DMS114 treated with DMSO at 0.1 percent for 48 hours (cell line): ENCODE data around the gene CNOT10.

Experiments
- DNase-seq: peaks from one replicate; lab custom pipeline; 2025; ENCODE audit not compliant: unreplicated experiment; lab: John Stamatoyannopoulos, UW

The CNOT10 gene

DNA sequence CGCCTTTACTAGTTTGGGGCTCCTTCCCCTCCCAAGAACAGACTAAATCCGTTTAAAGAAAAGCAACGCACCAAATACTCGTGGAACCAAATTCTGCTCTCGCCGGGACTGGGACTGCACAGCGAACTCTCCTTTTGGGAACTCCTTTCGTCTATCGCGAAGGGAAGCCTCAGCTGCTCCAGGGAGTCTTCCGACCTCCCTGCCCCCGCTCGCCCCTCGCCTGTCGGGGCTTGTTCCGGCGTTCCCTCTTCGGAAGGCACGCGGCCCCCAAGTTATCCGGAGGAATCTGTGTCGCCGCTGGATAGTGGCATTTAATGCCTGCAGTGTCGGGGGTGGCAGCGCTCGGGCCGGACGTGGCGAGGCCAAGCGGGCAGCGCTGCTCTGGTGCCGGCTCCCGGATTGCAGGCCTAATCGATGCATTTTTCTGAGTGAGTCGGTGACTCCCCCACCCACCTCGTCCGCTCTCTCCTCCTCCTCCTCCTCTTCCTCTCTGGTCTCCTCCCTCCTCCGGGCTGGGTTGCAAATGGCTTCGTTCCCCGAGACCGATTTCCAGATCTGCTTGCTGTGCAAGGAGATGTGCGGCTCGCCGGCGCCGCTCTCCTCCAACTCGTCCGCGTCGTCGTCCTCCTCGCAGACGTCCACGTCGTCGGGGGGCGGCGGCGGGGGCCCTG is 132.7 kb downstream of the CNOT10 start, which contains the start of gene TRIM71:
Gene TRIM71, plus strand, starts transcription at position 440 of the 671 bp plus-strand sequence. Its CDS starts 84 bp downstream, at position 524.
- no peak for DNase-seq

DNA sequence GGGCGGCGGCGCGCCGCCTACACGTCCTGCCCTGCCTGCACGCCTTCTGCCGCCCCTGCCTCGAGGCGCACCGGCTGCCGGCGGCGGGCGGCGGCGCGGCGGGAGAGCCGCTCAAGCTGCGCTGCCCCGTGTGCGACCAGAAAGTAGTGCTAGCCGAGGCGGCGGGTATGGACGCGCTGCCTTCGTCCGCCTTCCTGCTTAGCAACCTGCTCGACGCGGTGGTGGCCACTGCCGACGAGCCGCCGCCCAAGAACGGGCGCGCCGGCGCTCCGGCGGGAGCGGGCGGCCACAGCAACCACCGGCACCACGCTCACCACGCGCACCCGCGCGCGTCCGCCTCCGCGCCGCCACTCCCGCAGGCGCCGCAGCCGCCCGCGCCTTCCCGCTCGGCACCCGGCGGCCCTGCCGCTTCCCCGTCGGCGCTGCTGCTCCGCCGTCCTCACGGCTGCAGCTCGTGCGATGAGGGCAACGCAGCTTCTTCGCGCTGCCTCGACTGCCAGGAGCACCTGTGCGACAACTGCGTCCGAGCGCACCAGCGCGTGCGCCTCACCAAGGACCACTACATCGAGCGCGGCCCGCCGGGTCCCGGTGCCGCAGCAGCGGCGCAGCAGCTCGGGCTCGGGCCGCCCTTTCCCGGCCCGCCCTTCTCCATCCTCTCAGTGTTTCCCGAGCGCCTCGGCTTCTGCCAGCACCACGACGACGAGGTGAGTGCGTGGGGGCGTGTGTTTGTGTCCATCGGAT is 133.4 kb downstream of the CNOT10 start:
- DNase-seq: no peak

DNA sequence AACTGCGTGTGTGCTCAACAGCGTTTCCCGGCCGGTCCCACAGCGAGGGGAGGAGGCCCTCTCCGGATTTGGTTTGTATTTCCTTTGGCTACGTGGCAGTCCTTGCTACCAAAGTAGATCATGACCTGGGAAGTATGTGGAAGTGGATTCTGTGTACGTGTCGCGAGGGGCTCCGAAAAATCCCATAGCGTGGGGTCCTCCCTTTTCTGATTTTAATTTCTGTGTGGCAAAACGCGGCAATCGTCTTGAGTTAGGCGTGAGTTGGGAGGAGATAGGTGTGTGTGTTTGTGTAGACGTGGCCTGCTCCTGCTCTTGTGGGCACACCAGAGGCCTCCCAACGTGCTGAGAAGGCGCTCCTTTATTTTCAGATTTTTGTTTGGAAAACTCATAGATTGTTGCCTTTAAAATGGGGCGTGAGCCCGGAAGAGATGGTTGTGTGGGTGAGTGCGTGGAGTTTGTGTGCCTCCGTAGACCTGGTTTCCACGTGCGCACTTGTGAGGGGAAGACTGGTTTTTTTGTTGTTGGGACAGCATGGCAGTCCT is 134.1 kb downstream of the CNOT10 start:
- DNase-seq: no peak

DNA sequence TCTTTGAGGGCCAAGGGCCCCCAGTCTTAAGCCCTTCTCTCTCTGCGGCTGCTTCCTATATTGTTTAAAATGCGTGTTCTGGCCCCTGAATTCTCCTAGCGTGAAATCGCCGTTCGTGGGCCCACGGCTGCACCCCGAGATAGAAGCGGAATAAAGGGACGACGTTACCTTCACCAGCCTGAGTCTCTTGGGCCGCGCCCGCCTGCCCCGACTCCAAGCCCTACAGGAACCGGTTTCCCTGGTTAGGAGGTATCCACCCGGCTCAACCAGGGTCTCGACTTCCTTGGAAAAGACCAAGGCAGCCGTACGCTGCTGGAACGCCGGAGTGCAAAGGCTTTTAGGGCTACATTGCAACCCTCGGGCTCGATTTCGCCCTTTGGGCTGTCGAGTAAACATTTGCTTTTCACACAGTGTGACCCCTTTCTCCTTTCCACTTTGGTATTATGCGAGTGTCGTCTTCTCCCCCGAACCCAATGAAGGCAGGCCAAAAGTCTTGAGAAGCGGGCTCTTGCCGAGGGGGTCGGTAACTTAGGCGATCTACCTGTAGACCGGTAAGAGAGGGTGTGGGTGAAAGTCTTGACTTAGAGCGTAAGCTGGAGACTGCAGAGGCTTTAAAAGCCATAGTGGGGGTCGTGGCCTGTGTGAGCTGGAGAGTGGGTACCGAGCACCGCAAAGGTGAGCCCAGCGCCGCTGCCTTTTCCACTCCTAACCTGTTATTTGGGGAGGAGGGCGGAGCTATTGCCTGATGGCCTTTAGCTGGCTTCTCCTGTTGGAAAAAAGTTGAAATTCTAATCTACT is 134.8 kb downstream of the CNOT10 start:
- no peak for DNase-seq

DNA sequence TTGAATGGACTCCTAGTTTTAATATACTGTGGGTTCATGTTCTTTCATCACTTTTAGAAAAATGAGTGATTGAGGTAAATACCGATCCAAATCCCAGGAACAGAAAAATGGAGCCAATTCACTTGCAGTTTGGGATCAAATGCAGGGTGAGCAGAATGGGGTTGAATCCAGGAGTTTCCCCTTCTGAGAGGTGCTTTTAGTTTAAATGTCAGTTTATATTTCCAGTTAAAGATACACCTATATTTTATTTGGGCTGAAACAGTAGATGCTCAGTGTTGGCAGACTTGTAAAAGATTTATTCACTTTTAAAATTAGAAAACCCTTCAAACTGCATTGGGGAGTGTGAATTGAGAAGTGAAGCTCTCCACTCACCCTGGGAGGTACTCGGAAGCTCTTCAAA is 135.4 kb downstream of the CNOT10 start:
- no peak for DNase-seq

DNA sequence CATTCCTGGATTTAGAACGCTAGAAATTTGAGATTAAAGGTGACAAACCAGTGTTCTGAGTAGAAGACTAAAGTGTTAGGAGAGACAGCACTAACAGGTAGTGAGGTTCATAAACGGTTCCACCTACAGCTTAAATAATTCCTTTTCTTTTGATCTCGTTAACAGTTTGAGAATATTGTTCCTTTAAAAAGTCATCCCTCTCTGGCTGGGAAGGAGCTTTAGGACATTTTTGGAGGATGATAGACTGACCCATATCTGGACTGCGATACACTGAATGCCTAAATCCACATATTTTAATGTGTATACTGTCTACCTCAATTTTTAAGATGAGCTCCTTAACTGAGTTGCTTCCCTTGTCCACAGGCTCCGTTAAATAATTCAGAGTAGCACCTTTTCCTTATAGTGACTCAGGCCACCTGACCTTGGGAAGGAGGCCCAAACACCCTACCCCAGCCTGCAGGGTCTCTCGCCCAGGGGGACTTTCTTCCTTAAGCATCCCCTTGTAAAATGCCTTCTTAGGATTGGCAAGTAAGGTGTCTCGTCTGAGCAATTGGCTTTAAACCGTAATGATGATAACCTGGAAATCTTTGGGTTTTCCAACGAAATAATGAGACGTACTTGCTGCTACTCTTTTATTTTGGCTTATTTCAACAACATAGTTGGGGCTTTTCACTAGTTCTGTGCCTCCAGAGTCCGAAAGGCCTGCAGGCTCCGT is 136.1 kb downstream of the CNOT10 start:
- DNase-seq: no peak

DNA sequence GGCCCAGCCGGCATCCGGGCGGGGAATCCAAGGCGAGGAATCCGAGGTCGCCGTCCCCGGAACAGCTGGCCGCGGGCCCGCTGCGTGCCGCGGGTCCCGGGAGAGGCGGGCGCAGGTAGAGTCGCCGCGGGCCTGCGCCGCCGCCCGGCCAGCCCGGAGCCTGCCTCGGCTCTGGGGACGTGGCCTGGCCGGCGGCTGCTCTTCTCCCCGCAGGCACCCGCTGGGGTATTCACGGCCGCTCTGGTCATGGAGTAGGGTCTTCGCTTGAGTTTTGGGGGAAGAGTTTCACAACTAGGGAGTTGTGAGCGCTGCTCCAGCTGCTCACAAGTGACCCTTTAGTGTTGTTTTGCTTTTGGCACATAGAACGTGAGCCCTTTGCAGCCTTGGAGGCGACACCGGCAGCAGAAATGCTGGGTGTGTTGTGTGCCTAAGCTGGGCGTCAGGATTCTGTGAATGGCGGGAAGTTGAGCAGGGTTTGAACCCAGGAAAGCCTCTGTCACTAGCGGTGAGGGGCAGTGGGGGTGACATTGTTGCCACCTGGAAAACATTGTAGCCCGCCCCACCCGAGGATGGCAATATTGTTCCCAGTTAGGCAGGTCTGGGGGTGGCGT is 136.8 kb downstream of the CNOT10 start:
- no peak for DNase-seq

DNA sequence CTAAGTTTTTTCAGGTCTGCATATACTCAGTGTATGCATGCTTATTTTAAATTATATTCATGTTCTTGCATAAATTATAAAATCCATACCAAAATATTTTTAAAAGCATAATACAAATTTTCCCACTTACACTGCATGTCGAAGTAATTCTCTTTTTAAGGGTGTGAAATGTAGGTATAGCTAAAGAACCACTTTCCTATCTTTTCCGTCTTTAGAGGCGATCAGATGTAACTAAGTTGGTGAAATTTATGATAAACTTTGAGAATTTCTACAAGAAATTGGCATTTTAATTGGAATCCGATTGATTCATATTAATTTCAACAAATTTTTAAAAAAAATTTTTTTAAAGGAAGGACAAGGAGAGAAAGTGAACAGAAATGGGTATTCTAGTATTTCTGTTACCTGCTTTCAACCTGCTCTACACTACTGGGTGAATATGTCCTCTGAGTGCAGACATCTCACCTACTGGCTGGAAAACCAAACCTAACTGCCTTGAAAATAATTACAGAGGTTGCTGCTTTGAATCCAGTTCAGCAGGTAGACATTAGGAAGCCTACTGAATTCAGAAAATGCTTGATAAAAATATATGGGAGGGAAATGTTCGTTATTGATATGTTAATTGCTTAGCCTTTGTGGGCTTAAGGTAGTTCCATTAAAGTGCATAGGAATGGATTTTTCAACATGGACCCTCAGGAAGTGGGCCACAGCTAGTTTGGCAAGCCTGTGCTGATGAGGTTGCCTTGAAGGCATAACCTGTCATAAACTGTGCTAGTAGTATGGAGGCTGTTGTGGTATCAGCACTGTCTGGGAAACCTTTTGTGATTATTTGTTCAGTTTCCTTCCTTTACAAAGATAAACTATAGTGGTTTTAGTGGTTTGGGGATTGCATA is 137.9 kb downstream of the CNOT10 start:
- no peak for DNase-seq
